ENCODE results near the gene MED9. TPM values are rescaled to one million over a fixed set of nuclear protein-coding genes. Genes with fewer than 3 reads are reported as not detected.
A peak's percentile ranks its signal among the peaks of the same experiment; 100 is the strongest.

MED9 gene
- total and polyA plus RNA-seq, 2 of the 4 experiments (the other 2 are of a cell fraction), result 6.1 to 10.1 TPM

DNA sequence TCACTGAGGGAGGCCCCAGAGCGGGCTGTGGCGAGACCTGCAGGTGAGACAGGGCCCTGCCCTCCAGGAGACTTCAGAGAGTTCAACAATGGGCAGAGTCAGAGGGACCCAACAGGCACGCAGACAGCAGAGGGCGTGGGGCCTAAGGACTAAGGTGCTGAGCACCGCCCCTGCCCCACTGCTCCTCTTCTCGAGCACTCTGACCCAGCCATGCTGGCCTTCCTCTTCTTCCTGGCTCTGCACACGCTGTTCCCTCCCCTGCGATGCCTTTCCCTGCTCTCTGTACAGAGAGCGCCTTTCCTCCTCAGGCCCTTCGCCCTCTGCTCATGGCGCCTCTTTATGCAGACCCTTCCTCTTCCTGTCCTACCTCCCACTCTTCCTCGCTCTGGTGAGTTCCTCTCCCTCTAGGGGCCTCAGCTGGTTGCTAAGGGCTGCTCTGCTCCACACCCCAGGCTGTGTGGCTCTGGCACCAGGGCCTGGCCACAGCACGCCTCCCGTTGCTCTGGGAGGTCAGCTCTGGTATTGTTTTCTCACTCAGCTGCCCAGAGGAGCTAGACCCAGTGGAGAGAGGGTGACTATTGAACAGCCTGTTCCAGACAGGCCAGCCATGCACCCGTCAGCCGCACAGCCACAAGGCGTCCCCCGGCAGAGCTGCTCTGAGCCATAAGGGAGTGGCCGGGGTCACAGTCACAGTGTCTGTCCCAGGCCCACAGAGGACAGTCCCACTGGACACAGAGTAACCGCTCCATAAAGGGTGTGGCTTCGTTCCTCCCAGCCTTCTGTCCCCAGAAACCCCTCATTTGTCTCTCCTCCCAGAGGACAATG lies 33.0 kb downstream of the MED9 start (continued):
- no peak for TF ChIP-seq MAZ (IDR thresholded peaks at IDR 0.05; ENCODE audit: borderline replicate concordance, low read depth, low read length)

DNA sequence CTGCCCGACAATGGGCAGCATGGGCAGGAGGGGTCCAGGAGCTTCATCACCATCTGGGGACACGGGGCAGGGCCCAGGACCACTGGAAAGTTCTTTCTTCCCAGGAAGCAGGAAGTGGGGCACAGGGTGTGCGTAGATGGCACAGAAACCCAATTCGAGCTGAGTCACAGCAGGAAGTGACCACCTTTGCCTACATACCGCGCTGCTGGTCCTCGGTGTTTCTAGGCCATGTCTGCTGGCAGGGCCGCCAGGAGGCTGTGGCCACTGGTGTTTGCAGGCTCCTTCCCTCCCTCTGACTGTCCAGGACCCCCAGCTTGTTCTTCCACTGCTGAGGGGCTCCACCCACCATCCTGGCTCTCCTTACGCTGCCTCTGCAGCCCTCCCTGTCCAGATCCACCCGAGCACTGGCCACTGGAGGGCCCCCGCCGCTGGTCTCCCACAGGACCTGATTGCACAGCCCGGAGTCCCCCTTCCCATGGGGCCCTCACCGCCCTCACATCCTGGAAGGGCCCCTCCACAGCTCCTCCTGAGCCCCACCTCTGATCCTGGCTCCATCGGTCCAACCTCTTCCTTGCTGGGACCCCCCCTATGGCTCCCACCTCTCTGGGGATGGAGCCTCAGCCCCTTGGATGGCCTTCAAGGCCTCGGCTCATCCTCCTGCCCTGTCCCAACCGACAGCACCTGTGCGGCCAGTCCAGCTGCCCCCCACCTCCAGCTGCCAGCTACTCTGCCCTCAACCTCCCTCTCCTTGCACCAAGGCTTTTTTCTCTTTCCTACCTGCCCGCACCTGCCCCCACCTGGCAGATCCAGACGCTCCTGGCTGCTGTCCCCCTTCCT lies 33.9 kb downstream of the MED9 start:
- no peak for TF ChIP-seq FOS (IDR thresholded peaks at IDR 0.05; ENCODE audit: low read depth, low read length)
- no peak for TF ChIP-seq SMC3 (IDR thresholded peaks at IDR 0.05; ENCODE audit: low read depth, low read length)
- TF ChIP-seq, protein P1, sequence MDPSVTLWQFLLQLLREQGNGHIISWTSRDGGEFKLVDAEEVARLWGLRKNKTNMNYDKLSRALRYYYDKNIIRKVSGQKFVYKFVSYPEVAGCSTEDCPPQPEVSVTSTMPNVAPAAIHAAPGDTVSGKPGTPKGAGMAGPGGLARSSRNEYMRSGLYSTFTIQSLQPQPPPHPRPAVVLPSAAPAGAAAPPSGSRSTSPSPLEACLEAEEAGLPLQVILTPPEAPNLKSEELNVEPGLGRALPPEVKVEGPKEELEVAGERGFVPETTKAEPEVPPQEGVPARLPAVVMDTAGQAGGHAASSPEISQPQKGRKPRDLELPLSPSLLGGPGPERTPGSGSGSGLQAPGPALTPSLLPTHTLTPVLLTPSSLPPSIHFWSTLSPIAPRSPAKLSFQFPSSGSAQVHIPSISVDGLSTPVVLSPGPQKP (IDR thresholded peaks at IDR 0.05; ENCODE audit: borderline replicate concordance, low read depth, low read length), result no peak
- TF ChIP-seq POLR2A (IDR thresholded peaks at IDR 0.05; ENCODE audit: low read depth, low read length), result no peak
- TF ChIP-seq USF2 (IDR thresholded peaks at IDR 0.05; ENCODE audit: low read depth, low read length), result no peak
- TF ChIP-seq RFX5 (IDR thresholded peaks at IDR 0.05; ENCODE audit: low read depth, low read length), result no peak
- TF ChIP-seq NFE2L2 (IDR thresholded peaks at IDR 0.05; ENCODE audit: low read depth, low read length), result no peak
- no peak for TF ChIP-seq MAFK (IDR thresholded peaks at IDR 0.05; ENCODE audit: low read depth, low read length)
- no peak for TF ChIP-seq RAD21 (IDR thresholded peaks at IDR 0.05; ENCODE audit: low read length)
- no peak for TF ChIP-seq CHD1 (IDR thresholded peaks at IDR 0.05; ENCODE audit: low read depth, low read length)
- TF ChIP-seq BHLHE40 (IDR thresholded peaks at IDR 0.05; ENCODE audit: low read depth, low read length), result no peak
- whole genome bisulfite sequencing, 2 experiments (ENCODE audit: extremely low coverage in 2 of 2, insufficient read length in 1 of 2), result 96% methylated on average over 12 of the region's 20 CpGs; no CpG with 5 or more reads in 1 of the 2 experiments
- Histone ChIP-seq H3K36me3 (ENCODE audit: control insufficient read depth, insufficient read depth, low read length) (no peaks in the 10 kb centered on the region), H2BK5ac (ENCODE audit: low read depth, low read length, poor library complexity, severe bottlenecking) (no peak overlapping the region), H2BK20ac (ENCODE audit: low read depth, low read length) (no peak overlapping the region), H3K23ac (ENCODE audit: low read depth, low read length) (no peak overlapping the region), H3K56ac (ENCODE audit: extremely low read depth, insufficient read depth, low read length) (no peak overlapping the region), H3K4me2 (ENCODE audit: low read depth, low read length) (no peak overlapping the region), H3K27ac (ENCODE audit: insufficient read depth, low read length) (no peak overlapping the region), H3K27me3 (ENCODE audit: control insufficient read depth, insufficient read depth, low read length) (peaks cover 2% of the 10 kb centered on the region; the same call in 1 of the 2 replicates), H3K4me1 (ENCODE audit: control insufficient read depth, insufficient read depth, low read length) (peaks cover 9% of the 10 kb centered on the region), H4K5ac (ENCODE audit: low read depth, low read length) (no peak overlapping the region), H3K9me3 (ENCODE audit: control insufficient read depth, insufficient read depth, low read length) (no peaks in the 10 kb centered on the region), H4K8ac (ENCODE audit: low read depth in 2 of 2, low read length in 2 of 2) (no peak overlapping the region), H2AK9ac (replicated peaks; ENCODE audit: low read depth, low read length, poor library complexity) (peak overlapping the region; percentile 19), H2AFZ (replicated peaks; ENCODE audit: low read length, poor library complexity) (no peak overlapping the region), H4K91ac (ENCODE audit: insufficient read depth, low read depth, low read length) (no peak overlapping the region), H3K4me3 (ENCODE audit: insufficient read depth, low read depth, low read length) (no peak overlapping the region), H3K9ac (ENCODE audit: low read depth, low read length) (no peak overlapping the region), H4K20me1 (ENCODE audit: insufficient read depth, low read length) (peaks cover 28% of the 10 kb centered on the region), H2BK15ac (ENCODE audit: low read depth, low read length) (no peak overlapping the region), H3K79me1 (ENCODE audit: low read depth in 1 of 2, low read length in 2 of 2) (no peaks in the 10 kb centered on the region), H2BK120ac (ENCODE audit: low read depth, low read length) (no peak overlapping the region), H3K14ac (replicated peaks; ENCODE audit: low read depth, low read length) (no peak overlapping the region), H3K9me1 (ENCODE audit: insufficient read depth, low read length) (peaks cover 4% of the 10 kb centered on the region; the same call in 1 of the 2 replicates), H3K18ac (ENCODE audit: low read depth, low read length) (no peak overlapping the region), H2AK5ac (ENCODE audit: low read depth, low read length) (no peak overlapping the region), H3K4ac (ENCODE audit: low read depth, low read length) (no peak overlapping the region; the same call in 1 of the 2 replicates)
- ChIA-PET POLR2A (ENCODE audit: unreplicated experiment) (no interaction called here), CTCF (no interaction called here)
- in situ Hi-C loops (cut with MboI; ENCODE audit: low sequenced_read_pairs), result no loop called here
- intact Hi-C loops (cut with micrococcal nuclease), result no loop called here
- no TSS peak for BruUV-seq (replicated peaks)
- dilution Hi-C loops (cut with HindIII; ENCODE audit: low sequenced_read_pairs, unreplicated experiment), result no loop called here
- no peak for ATAC-seq (ENCODE audit: low read depth)
- no peak for DNase-seq
